Kidney capillary endothelial cell (primary cell): ENCODE measurements around the gene CCDC87.
A peak's percentile ranks its signal among the peaks of the same experiment; 100 is the strongest.

Experiments used
- DNase-seq: peaks from one replicate; pipeline ENCODE4 v3.0.0-alpha.2; 2018; ENCODE audit warnings: low spot score

Gene CCDC87

GRCh38 chr11:66579017-66579606 is 13.8 kb downstream of the CCDC87 start:
- peak; percentile 51 for DNase-seq

DNA sequence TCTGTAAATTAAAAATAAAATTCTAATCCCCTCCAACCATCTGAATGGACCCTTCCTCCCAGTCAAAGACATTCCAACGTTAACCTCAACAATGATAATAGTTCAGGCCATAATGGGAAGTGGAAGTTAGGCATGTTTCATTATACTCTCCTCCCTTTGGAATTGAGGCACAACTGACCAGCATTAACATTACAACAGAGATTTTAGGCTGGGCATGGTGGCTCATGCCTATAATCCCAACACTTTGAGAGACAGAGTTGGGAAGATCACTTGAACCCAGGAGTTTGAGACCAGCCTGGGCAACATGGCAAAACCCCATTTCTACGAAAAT is 22.0 kb downstream of the CCDC87 start:
- no peak for DNase-seq

GRCh38 chr11:66570079-66570849 is 22.6 kb downstream of the CCDC87 start:
- no peak for DNase-seq

DNA sequence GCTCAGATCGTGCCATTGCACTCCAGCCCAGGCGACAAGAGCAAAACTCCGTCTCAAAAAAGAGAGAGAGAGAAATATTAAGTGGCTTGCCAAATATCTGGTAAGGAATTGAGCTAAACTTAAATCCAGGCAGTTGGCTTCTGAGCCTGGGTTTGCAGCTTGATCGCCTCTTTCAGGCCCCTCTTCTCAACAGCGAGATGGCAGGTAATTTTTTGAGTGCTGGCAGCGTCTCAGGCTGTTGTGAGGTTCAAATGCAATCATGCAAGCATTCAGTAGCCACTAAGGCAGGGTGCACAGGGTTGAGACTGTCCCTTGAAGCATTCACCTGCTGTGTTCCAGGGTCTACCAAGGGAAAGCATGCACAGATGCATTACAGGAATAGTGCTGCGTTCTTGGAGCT is 23.8 kb downstream of the CCDC87 start:
- DNase-seq, result no peak

GRCh38 chr11:66568124-66568916 is 24.5 kb downstream of the CCDC87 start, which contains the start of gene CTSF:
CTSF (minus strand) TSS chr11:66568606; CDS start chr11:66568486, 120 bp downstream.
- DNase-seq, result peak; percentile 63

DNA sequence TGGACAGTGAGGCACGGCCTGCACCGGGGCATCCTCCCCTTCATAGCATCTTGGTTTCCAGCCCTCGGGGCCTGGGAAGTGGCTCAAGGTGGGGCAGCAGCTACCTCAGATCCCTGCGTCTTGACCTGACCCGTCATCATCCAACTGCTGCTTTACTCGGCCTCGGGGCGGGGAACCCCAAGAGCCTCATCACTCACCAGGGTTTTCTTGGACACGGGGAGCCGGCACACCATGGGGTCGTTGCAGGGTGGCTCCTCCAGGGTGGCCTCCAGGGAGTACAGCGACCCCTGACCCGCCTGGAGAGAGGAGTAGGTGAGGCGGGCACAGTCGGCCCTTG is 25.1 kb downstream of the CCDC87 start:
- DNase-seq, result no peak

DNA sequence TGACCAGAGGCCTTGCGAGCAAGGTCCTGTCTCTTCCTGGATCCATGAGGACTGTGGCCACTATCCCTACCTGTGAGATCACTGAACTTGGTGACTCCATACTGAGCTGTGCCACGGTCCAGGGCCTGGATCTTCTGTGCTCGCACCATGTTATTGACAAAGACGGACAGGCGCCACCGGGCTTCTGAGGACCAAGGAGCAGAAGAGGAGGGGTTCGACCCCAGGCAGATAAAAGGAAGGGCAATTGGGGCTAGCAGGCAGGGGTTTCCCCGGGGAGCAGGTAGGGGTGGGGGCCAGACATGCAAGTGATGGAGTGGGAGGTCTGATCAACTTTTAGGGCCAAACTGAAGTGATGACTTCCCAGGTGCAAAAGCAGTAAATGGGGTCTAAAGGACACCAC is 26.6 kb downstream of the CCDC87 start:
- DNase-seq, result no peak

- no peak for DNase-seq
These were observed 27.9 kb downstream of the CCDC87 start for GRCh38 chr11:66564984-66565383.

DNA sequence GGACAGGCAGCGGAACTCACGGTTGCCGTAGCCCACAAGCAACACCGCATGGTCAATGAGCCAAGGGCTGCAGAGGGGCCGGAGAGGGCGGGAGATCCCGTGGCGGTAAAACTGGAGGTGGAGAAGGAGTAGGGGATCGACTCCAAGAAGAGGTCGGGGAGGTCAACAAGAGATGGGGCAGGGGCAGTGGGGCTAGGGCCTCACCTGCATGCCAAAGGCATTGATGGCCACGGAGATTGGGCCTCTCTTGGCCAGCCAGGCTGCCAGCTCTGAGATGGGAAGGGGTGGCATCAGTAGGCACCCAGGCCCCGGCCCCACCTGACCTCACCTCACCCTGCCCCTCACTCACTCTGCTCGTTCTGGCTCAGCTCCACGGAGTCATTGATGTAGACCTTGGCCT is 28.3 kb downstream of the CCDC87 start:
- DNase-seq, result no peak

DNA sequence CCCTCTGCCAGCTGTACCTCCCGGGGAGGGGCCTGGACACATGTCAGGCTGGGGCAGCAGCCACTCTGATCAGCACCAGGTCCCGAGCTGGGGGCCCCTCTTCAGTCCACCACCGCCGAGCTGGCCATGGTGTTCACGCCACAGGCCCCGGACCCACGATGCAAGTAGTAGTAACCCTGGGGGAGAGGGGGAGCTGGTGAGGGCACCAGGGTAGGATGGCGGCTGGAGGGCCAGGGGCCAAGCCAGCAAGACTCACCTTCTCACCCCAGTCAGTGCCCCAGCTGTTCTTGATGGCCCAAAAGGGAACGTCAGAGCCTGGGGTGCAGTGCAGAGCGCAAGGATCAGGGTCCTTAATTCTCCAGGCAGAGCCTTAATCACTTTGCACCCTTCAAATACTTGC is 29.0 kb downstream of the CCDC87 start:
- no peak for DNase-seq

DNA sequence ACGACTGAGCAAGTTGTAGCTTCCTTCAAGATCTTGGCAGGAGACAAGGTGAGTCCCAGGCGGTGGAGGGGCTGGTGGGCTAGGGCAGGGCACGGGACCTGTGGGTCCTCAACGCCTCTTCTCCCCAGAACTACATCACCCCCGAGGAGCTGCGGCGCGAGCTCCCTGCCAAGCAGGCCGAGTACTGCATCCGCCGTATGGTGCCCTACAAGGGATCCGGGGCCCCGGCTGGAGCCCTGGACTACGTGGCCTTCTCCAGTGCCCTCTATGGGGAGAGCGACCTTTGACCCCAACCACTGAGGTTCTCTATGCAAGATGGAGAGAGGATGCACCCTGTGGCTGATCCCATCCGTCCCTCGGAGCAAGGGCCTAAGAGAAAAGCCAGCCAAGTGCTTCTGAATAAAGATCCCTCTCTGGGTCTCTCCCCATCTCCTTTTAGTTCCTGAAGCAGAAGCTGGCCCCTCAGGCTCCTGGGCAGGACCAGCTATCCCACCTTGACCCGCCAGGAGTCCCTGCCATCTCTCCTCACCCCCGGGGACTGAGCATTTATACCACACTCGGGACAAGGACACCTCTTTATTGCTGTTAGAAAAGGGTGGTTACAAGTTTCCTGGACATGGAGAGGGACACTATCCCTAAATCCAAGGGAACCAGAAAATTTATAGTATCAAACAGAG is 29.8 kb downstream of the CCDC87 start:
- DNase-seq, result no peak

DNA sequence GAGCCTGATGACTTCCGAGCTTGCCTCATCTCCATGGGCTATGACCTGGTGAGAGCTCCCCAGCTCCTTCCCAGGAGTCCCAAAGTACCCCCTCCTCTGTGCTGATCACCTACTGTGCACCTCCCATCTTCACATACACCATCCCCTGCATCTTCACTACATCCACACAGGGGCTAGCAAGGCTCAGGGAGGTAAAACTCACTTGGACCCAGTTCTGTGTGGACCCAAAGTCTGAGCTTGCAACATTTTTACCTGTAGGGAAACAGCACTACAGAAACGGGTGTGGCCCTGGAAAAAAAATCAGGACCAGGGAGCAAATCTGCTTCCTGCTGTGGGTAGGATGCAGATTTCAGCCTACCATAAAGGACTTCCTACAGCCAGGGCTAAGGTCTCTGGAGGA is 30.6 kb downstream of the CCDC87 start:
- DNase-seq, result no peak

DNA sequence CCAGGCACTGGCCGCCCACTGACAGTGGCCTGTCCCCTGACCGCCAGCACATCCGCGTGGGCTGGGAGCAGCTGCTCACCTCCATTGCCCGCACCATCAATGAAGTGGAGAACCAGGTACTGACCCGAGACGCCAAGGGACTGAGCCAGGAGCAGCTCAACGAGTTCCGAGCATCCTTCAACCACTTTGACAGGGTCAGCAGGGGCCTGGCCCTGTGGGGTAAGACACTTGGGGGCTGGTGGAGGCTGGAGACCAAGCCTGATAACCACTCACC is 31.0 kb downstream of the CCDC87 start:
- no peak for DNase-seq

- no peak for DNase-seq
These were observed 31.5 kb downstream of the CCDC87 start for GRCh38 chr11:66561178-66561974.

GRCh38 chr11:66559866-66560676 is 32.8 kb downstream of the CCDC87 start:
- DNase-seq, result no peak

- DNase-seq, result no peak
These were observed 33.6 kb downstream of the CCDC87 start for GRCh38 chr11:66559142-66559865.

- DNase-seq, result no peak
These were observed 35.0 kb downstream of the CCDC87 start for GRCh38 chr11:66557733-66558326.

GRCh38 chr11:66556086-66556485 is 36.8 kb downstream of the CCDC87 start:
- no peak for DNase-seq

GRCh38 chr11:66555416-66555815 is 37.4 kb downstream of the CCDC87 start:
- DNase-seq, result no peak

GRCh38 chr11:66554602-66555001 is 38.3 kb downstream of the CCDC87 start:
- no peak for DNase-seq
